CD14-positive monocyte (primary cell): ENCODE results near the gene FHIT. TPM values are rescaled to one million over a fixed set of nuclear protein-coding genes. Genes with fewer than 3 reads are reported as not detected.

ENCODE experiments used
- DNase-seq, 3 donors: peaks; one replicate each; pipeline ENCODE4 v3.0.0-alpha.2; 2011 to 2022
- H2AFZ ChIP-seq: 2 replicates; pipeline ENCODE4 v1.6.0; 2012; ENCODE audit warnings: mild to moderate bottlenecking, low read depth, low read length, inconsistent platforms; ENCODE audit not compliant: insufficient read depth, poor library complexity, severe bottlenecking
- H3K27ac ChIP-seq, 2 donors: 1 replicate in 1 of 2; 2 replicates in 1 of 2; pipeline ENCODE4 v1.5.1; 2012 to 2013; ENCODE audit warnings: low read length in 2 of 2, control low read depth in 1 of 2, inconsistent platforms in 1 of 2, low read depth in 1 of 2, mild to moderate bottlenecking in 1 of 2
- H3K27me3 ChIP-seq, 2 donors: one replicate each; pipeline versions ENCODE4 v1.6.0 to v1.6.1; 2011 to 2013; ENCODE audit warnings: low read length in 2 of 2; ENCODE audit not compliant: control insufficient read depth in 2 of 2, insufficient read depth in 2 of 2
- H3K36me3 ChIP-seq, 2 donors: replicated peaks in 1 of 2; 1 replicate in 1 of 2; 2 replicates in 1 of 2; pipeline versions ENCODE4 v1.5.1 to v1.6.1; 2012 to 2013; ENCODE audit warnings: low read length in 2 of 2, control low read depth in 1 of 2, inconsistent platforms in 1 of 2, mild to moderate bottlenecking in 1 of 2; ENCODE audit not compliant: insufficient read depth in 2 of 2, control insufficient read depth in 1 of 2
- H3K4me1 ChIP-seq, 2 donors: 1 replicate in 1 of 2; 2 replicates in 1 of 2; pipeline versions ENCODE4 v1.5.1 to v1.6.1; 2012 to 2013; ENCODE audit warnings: low read length in 2 of 2, control low read depth in 1 of 2, inconsistent platforms in 1 of 2, mild to moderate bottlenecking in 1 of 2, moderate library complexity in 1 of 2; ENCODE audit not compliant: insufficient read depth in 2 of 2, control insufficient read depth in 1 of 2
- H3K4me2 ChIP-seq: replicated peaks from 2 replicates; pipeline ENCODE3; 2012; ENCODE audit warnings: low read length, moderate library complexity, mild to moderate bottlenecking; ENCODE audit not compliant: poor library complexity, severe bottlenecking; ENCODE audit errors: extremely low read depth
- H3K4me3 ChIP-seq, 3 experiments: fragments of 200-600 bp in 1 of 3; sonication (generic) in 1 of 3; replicated peaks in 1 of 3; 1 replicate in 2 of 3; 2 replicates in 1 of 3; pipeline ENCODE4 v1.5.1; 2011 to 2013; ENCODE audit warnings: low read length in 3 of 3, mild to moderate bottlenecking in 3 of 3, control low read depth in 2 of 3, low read depth in 2 of 3, inconsistent platforms in 1 of 3, moderate library complexity in 1 of 3
- H3K79me2 ChIP-seq: 2 replicates; pipeline ENCODE4 v1.6.0; 2012; ENCODE audit warnings: mild to moderate bottlenecking, control low read depth, inconsistent platforms, low read length, moderate library complexity; ENCODE audit not compliant: insufficient read depth
- H3K9ac ChIP-seq: 2 replicates; pipeline ENCODE4 v1.6.0; 2017; ENCODE audit warnings: low read length, mild to moderate bottlenecking; ENCODE audit not compliant: insufficient read depth, poor library complexity, severe bottlenecking
- H3K9me3 ChIP-seq, 2 donors: replicated peaks in 1 of 2; 1 replicate in 1 of 2; 2 replicates in 1 of 2; pipeline versions ENCODE4 v1.5.1 to v1.6.1; 2012 to 2013; ENCODE audit warnings: low read length in 2 of 2, control low read depth in 1 of 2; ENCODE audit not compliant: control insufficient read depth in 1 of 2, insufficient read depth in 1 of 2
- H4K20me1 ChIP-seq: 2 replicates; pipeline ENCODE4 v1.6.0; 2012; ENCODE audit warnings: mild to moderate bottlenecking, low read length, control low read depth, moderate library complexity; ENCODE audit not compliant: insufficient read depth
- H3K27ac Mint-ChIP-seq, 7 donors: one replicate each; pipeline ENCODE4 v1.8.0; 2020; ENCODE audit warnings: mild to moderate bottlenecking in 7 of 7, mixed read lengths in 7 of 7, moderate library complexity in 6 of 7, inconsistent platforms in 2 of 7
- H3K27me3 Mint-ChIP-seq, 3 donors: one replicate each; pipeline ENCODE4 v1.8.0; 2021 to 2022; ENCODE audit warnings: low read depth in 3 of 3, mild to moderate bottlenecking in 3 of 3, mixed read lengths in 3 of 3, moderate library complexity in 3 of 3, inconsistent platforms in 1 of 3
- H3K36me3 Mint-ChIP-seq, 2 donors: one replicate each; pipeline ENCODE4 v1.8.0; 2020; ENCODE audit warnings: mixed read lengths in 2 of 2, inconsistent platforms in 1 of 2, mild to moderate bottlenecking in 1 of 2
- H3K4me1 Mint-ChIP-seq: one replicate; pipeline ENCODE4 v1.8.0; 2020; ENCODE audit warnings: mild to moderate bottlenecking, mixed read lengths
- H3K4me3 Mint-ChIP-seq, 2 donors: one replicate each; pipeline ENCODE4 v1.8.0; 2020; ENCODE audit warnings: mild to moderate bottlenecking in 2 of 2, mixed read lengths in 2 of 2, moderate library complexity in 1 of 2
- H3K9me3 Mint-ChIP-seq, 7 donors: one replicate each; pipeline ENCODE4 v1.8.0; 2020 to 2022; ENCODE audit warnings: mixed read lengths in 7 of 7, mild to moderate bottlenecking in 6 of 7, moderate library complexity in 6 of 7, inconsistent platforms in 2 of 7
- CTCF ChIP-seq: fragments of 200-600 bp; IDR thresholded peaks from one replicate; pipeline ENCODE4 v1.8.0; 2022; ENCODE audit warnings: antibody characterized with exemption, mild to moderate bottlenecking
- WGBS: methylation state at CpG from one replicate; pipeline ENCODE4 v1.1.5; 2013; ENCODE audit warnings: missing lambda C conversion rate; ENCODE audit not compliant: insufficient coverage; 5-methylcytosine and 5-hydroxymethylcytosine counted together
- intact Hi-C, 2 donors: fragments of 100-400 bp; cut with micrococcal nuclease; formaldehyde crosslinking; loops; one replicate each; pipeline versions ENCODE4 v1.15.0 to v1.15.1; 2023
- polyA plus RNA-seq, 3 donors: library from polyadenylated mRNA; depleted of rRNA in 1 of 3; unstranded in 2 of 3; stranded (reverse) in 1 of 3; fragments of 300-500 nt in 2 of 3; fragments of >200 nt in 1 of 3; fragmentation: Illumina TruSeq in 2 of 3; gene quantifications; 1 replicate in 2 of 3; 2 replicates in 1 of 3; pipeline ENCODE4 v1.2.3, GENCODE V29; 2012 to 2021

FHIT gene
- polyA plus RNA-seq, 3 donors, result 1.7 to 3.4 (median 3.2) TPM

DNA sequence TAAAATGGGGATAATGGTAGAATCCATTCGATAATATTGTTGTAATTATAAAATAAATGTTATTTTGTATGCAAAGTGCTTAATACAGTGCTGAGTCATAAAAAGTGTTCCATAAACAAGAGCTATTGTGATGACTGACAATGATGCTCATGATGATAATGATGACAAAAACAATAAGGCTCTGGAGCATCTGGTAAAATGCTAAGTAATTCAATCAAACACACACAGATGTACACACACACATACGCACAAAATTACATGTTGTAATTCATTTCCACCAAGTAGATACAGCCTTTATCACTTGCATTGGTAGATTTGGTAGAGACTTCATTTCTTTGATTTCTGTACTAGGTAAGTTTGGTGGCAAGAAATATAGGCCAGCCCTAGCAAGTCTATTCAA, 163.8 kb downstream of the FHIT start:
- H3K36me3 ChIP-seq, result no peaks in the 10 kb centered on the region
- Mint-ChIP-seq H3K9me3 (peaks cover 2 to 11% (median 7%) of the 10 kb centered on the region in 7 donors), H3K4me1 (no peaks in the 10 kb centered on the region), H3K27me3 (no peaks in the 10 kb centered on the region), H3K36me3 (no peaks in the 10 kb centered on the region), H3K27ac (no peak overlapping the region), H3K4me3 (no peak overlapping the region)
- no peak overlapping the region for H3K4me3 ChIP-seq
- no peak overlapping the region for H3K4me2 ChIP-seq
- DNase-seq, result no peak
- no peaks in the 10 kb centered on the region for H4K20me1 ChIP-seq
- H3K9me3 ChIP-seq, result no peaks in the 10 kb centered on the region
- no peak overlapping the region for H2AFZ ChIP-seq
- no peaks in the 10 kb centered on the region for H3K27me3 ChIP-seq
- H3K9ac ChIP-seq, result no peak overlapping the region
- WGBS, result no CpG with 5 or more reads among the region's 2 CpGs
- H3K79me2 ChIP-seq, result no peaks in the 10 kb centered on the region
- intact Hi-C loops, result no loop called here
- no peak overlapping the region for H3K27ac ChIP-seq
- TF ChIP-seq CTCF, result no peak
- no peaks in the 10 kb centered on the region for H3K4me1 ChIP-seq

DNA sequence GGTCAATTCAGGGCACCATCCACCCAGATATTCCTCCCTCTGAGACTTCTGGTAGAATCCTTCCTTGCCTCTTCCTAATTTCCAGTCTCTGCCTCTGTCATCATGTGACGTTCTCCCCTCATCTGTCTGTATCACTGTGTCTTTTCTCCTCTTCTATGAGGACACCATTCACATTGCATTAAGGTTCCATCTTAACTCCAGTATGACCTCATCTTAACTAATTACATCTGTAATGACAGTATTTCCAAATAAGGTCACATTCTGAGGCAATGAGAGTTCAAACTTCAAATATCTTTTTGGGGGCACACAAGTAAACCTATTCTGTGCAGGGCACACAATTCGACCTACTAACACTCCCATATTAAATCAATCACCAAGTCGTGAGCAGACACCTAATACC, 169.7 kb downstream of the FHIT start:
- Histone ChIP-seq H3K27ac (no peak overlapping the region), H3K9ac (no peak overlapping the region), H2AFZ (no peak overlapping the region), H3K9me3 (no peaks in the 10 kb centered on the region), H4K20me1 (no peaks in the 10 kb centered on the region), H3K4me1 (no peaks in the 10 kb centered on the region), H3K4me3 (no peak overlapping the region), H3K79me2 (no peaks in the 10 kb centered on the region), H3K27me3 (no peaks in the 10 kb centered on the region), H3K4me2 (no peak overlapping the region), H3K36me3 (no peaks in the 10 kb centered on the region)
- Mint-ChIP-seq H3K36me3 (no peaks in the 10 kb centered on the region), H3K27ac (no peak overlapping the region), H3K27me3 (peaks cover 0 to 2% (median 0%) of the 10 kb centered on the region in 3 donors), H3K4me3 (no peak overlapping the region), H3K9me3 (peaks cover 0 to 11% (median 2%) of the 10 kb centered on the region in 7 donors), H3K4me1 (no peaks in the 10 kb centered on the region)
- no peak for TF ChIP-seq CTCF
- intact Hi-C loops, result no loop called here
- WGBS, result 86% methylated on average over 3 of the region's 3 CpGs
- no peak for DNase-seq
